ENCODE results near the gene KSR1. TPM values are rescaled to one million over a fixed set of nuclear protein-coding genes. Genes with fewer than 3 reads are reported as not detected.

Gene KSR1
- total and polyA plus RNA-seq, 3 donors from 2014 or later, result 44.8 to 80.7 (median 63.7) TPM

DNA sequence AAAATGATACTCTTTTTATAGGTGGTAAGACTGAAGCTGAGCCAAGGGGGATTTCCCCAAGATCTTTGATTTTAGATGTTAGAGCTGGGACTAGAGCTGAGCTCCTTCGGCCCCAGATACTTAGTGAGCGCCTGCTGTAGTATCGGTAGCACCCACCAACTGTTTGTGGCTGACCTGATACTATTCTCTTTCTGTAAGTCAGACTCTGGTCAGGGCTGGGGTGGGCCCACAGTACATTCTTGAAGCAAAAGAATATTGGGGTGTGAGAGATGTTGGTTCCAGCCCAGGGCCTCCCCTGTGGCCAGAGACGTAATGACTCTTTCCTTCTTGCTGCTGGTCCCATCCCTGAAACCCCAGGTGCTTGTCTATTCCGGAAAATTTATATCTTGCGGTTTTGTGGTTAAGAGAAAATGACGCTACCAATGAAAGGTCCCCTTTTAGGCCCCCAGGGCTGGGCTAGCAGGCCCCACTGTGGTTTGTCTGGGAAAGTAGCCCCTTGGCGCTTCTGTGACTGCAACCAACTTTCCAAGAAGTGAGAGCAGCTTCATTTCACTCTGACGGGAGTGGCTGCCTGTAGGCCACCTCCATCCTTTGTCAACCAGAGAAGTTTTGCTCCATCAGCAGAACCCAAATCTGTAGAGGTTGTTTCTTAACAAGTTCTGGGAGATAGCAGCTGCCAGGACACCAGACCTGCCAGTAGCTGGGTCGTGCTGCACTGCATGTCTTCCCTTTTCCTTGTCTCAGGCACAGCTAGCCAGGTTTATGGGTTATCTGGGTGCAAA is 88.3 kb downstream of the KSR1 start:
- Histone ChIP-seq H3K27ac (no peak overlapping the region), H3K9me3 (no peaks in the 10 kb centered on the region), H3K4me3 (no peak overlapping the region), H3K36me3 (ENCODE audit: low read depth, missing control alignments) (no peaks in the 10 kb centered on the region), H3K4me1 (peaks cover 3% of the 10 kb centered on the region), H3K27me3 (no peaks in the 10 kb centered on the region)
- TF ChIP-seq POLR2A (IDR thresholded peaks at IDR 0.05), result no peak
- TF ChIP-seq, protein P1, sequence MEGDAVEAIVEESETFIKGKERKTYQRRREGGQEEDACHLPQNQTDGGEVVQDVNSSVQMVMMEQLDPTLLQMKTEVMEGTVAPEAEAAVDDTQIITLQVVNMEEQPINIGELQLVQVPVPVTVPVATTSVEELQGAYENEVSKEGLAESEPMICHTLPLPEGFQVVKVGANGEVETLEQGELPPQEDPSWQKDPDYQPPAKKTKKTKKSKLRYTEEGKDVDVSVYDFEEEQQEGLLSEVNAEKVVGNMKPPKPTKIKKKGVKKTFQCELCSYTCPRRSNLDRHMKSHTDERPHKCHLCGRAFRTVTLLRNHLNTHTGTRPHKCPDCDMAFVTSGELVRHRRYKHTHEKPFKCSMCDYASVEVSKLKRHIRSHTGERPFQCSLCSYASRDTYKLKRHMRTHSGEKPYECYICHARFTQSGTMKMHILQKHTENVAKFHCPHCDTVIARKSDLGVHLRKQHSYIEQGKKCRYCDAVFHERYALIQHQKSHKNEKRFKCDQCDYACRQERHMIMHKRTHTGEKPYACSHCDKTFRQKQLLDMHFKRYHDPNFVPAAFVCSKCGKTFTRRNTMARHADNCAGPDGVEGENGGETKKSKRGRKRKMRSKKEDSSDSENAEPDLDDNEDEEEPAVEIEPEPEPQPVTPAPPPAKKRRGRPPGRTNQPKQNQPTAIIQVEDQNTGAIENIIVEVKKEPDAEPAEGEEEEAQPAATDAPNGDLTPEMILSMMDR (IDR thresholded peaks at IDR 0.05), result no peak
- intact Hi-C loops (cut with DNase I; ENCODE audit: low total_unique reads), result no loop called here
- WGBS, 2 donors, result 86 to 87% methylated on average over 10 of the region's 10 CpGs
- DNase-seq, result no peak

DNA sequence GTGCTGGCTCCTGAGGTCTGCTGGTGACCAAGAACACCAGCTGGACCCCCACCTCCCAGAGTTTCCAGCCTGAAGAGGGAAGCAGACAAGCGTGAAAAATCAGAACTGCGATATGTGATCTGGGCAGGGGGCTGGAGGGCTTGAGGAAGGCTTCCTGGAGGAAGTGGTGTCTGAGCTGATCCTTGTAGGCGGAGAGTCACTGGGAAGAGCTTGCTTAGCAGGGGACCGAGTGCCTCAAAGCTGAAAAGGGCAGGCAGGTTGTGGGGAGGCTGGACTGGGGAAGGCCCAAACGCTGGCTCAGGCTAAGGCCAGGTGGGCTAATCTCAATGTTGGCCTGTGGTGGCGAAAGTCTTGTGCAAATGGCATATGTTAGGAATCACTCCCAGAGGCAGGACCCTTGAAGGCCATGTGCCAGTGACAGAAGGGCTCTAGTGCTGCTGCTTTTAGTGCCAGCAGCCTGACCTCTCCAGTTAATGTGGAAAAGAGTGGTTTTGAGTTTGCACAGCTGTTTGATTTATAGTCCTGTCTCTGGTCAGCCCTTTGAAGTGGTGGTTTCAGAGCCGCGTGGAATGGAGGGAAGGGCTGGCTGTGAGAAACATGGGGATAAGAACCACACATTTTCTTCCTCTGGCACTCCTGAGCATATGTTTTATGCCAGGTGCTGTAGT is 89.4 kb downstream of the KSR1 start:
- H3K4me1 ChIP-seq, result no peaks in the 10 kb centered on the region
- WGBS, 2 donors, result 88 to 94% methylated on average over 8 of the region's 8 CpGs
- DNase-seq, result no peak
- H3K27me3 ChIP-seq, result no peaks in the 10 kb centered on the region
- no peak overlapping the region for H3K4me3 ChIP-seq
- H3K36me3 ChIP-seq (ENCODE audit: low read depth, missing control alignments), result no peaks in the 10 kb centered on the region
- intact Hi-C loops (cut with DNase I; ENCODE audit: low total_unique reads), result no loop called here
- no peak overlapping the region for H3K27ac ChIP-seq
- no peaks in the 10 kb centered on the region for H3K9me3 ChIP-seq
- TF ChIP-seq, protein P1 (IDR thresholded peaks at IDR 0.05), result no peak
- TF ChIP-seq POLR2A (IDR thresholded peaks at IDR 0.05), result no peak

GRCh38 chr17:27546624-27547300 is 90.5 kb downstream of the KSR1 start:
- H3K4me1 ChIP-seq, result no peaks in the 10 kb centered on the region
- intact Hi-C loops (cut with DNase I; ENCODE audit: low total_unique reads), result no loop called here
- whole genome bisulfite sequencing, 2 donors, result 89 to 92% methylated on average over 7 of the region's 7 CpGs

GRCh38 chr17:27547301-27547683 is 91.0 kb downstream of the KSR1 start:
- intact Hi-C loops (cut with DNase I; ENCODE audit: low total_unique reads), result no loop called here
- Histone ChIP-seq H3K36me3 (ENCODE audit: low read depth, missing control alignments) (no peaks in the 10 kb centered on the region), H3K27me3 (no peaks in the 10 kb centered on the region), H3K4me3 (no peak overlapping the region), H3K4me1 (no peaks in the 10 kb centered on the region), H3K9me3 (no peaks in the 10 kb centered on the region), H3K27ac (no peak overlapping the region)
- no peak for TF ChIP-seq POLR2A (IDR thresholded peaks at IDR 0.05)
- TF ChIP-seq, protein P1 (IDR thresholded peaks at IDR 0.05), result no peak
- DNase-seq, result no peak
- WGBS, 2 donors, result 74 to 80% methylated on average over 4 of the region's 4 CpGs

More at GRCh38 chr17:27546624-27547300, 90.5 kb downstream of the KSR1 start:
- H3K9me3 ChIP-seq, result no peaks in the 10 kb centered on the region
- H3K36me3 ChIP-seq (ENCODE audit: low read depth, missing control alignments), result no peaks in the 10 kb centered on the region
- no peaks in the 10 kb centered on the region for H3K27me3 ChIP-seq
- H3K4me3 ChIP-seq, result no peak overlapping the region
- no peak for DNase-seq
- no peak overlapping the region for H3K27ac ChIP-seq
- TF ChIP-seq, protein P1 (IDR thresholded peaks at IDR 0.05), result no peak
- no peak for TF ChIP-seq POLR2A (IDR thresholded peaks at IDR 0.05)

All from testis (tissue), 3 donors.